Esophagus squamous epithelium (tissue), 5 donors: ENCODE measurements around the gene CAMK2D. TPM values are rescaled to one million over a fixed set of nuclear protein-coding genes. Genes with fewer than 3 reads are reported as not detected.

Experiments used
- DNase-seq: peaks from one replicate; lab custom pipeline; 2025; lab: John Stamatoyannopoulos, UW
- H3K27ac ChIP-seq, 4 donors: fragments of 200-600 bp; sonication (generic); one replicate each; pipeline ENCODE4 v1.5.1; 2016 to 2019; ENCODE audit warnings: mild to moderate bottlenecking in 1 of 4
- H3K27me3 ChIP-seq, 4 donors: fragments of 200-600 bp; sonication (generic); 1 replicate in 3 of 4; 2 replicates in 1 of 4; pipeline versions ENCODE4 v1.5.1 to v1.6.0; 2017 to 2021; ENCODE audit warnings: antibody characterized with exemption in 1 of 4
- H3K36me3 ChIP-seq, 3 donors: fragments of 200-600 bp; sonication (generic); one replicate each; pipeline ENCODE4 v1.5.1; 2016 to 2019
- H3K4me1 ChIP-seq, 3 donors: fragments of 200-600 bp; sonication (generic); one replicate each; pipeline ENCODE4 v1.5.1; 2017 to 2019
- H3K4me3 ChIP-seq, 4 donors: fragments of 200-600 bp; sonication (generic); 1 replicate in 3 of 4; 2 replicates in 1 of 4; pipeline ENCODE4 v1.5.1; 2016 to 2019; ENCODE audit warnings: mild to moderate bottlenecking in 2 of 4, moderate library complexity in 1 of 4
- H3K9me3 ChIP-seq, 3 donors: fragments of 200-600 bp; sonication (generic); one replicate each; pipeline ENCODE4 v1.5.1; 2016 to 2019
- CTCF ChIP-seq, 6 experiments: fragments of 450-650 bp in 4 of 6; fragments of 200-600 bp in 2 of 6; sonication (generic) in 2 of 6; IDR thresholded peaks; one replicate each; pipeline ENCODE4 v1.5.1; 2016 to 2019; ENCODE audit warnings: antibody characterized with exemption in 6 of 6, mild to moderate bottlenecking in 4 of 6, moderate library complexity in 4 of 6
- POLR2A ChIP-seq, 4 donors: fragments of 450-650 bp; IDR thresholded peaks; one replicate each; pipeline ENCODE4 v1.6.1; 2017; ENCODE audit warnings: antibody characterized with exemption in 4 of 4, mild to moderate bottlenecking in 4 of 4, moderate library complexity in 3 of 4
- WGBS, 2 donors: methylation state at CpG; one replicate each; pipeline ENCODE4 v1.1.5; 2018; 5-methylcytosine and 5-hydroxymethylcytosine counted together
- intact Hi-C: fragments of 100-400 bp; cut with DNase I; formaldehyde crosslinking; loops from one replicate; pipeline ENCODE4 v1.15.0; 2022
- total RNA-seq, 4 donors: library from RNA; depleted of rRNA; stranded (reverse); fragments of >200 nt; gene quantifications; one replicate each; pipeline ENCODE4 v1.1.0, GENCODE V29; 2016
- donor health status: DM: yes; HTN: yes; CAD: no.

CAMK2D gene
- total RNA-seq, 4 donors from 2014 or later: 30.7 to 47.7 (median 38.2) TPM

- intact Hi-C loops: no loop called here
- Histone ChIP-seq H3K27ac (no peak overlapping the region), H3K4me3 (no peak overlapping the region), H3K9me3 (no peaks in the 10 kb centered on the region), H3K27me3 (no peaks in the 10 kb centered on the region), H3K4me1 (peaks cover 0 to 24% (median 0%) of the 10 kb centered on the region in 3 donors), H3K36me3 (no peaks in the 10 kb centered on the region)
- DNase-seq: no peak
- TF ChIP-seq POLR2A (IDR thresholded peaks at IDR 0.05) (no peak), CTCF (IDR thresholded peaks at IDR 0.05) (no peak)
- WGBS, 2 donors: 89 to 92% methylated on average over 2 of the region's 2 CpGs
Measured at GRCh38 chr4:113730467-113731216, 30.9 kb downstream of the CAMK2D start.

- H3K4me3 ChIP-seq: no peak overlapping the region
- peaks cover 0 to 8% (median 0%) of the 10 kb centered on the region in 3 donors for H3K4me1 ChIP-seq
- H3K36me3 ChIP-seq: no peaks in the 10 kb centered on the region
- H3K27me3 ChIP-seq: no peaks in the 10 kb centered on the region
- TF ChIP-seq POLR2A (IDR thresholded peaks at IDR 0.05) (no peak), CTCF (IDR thresholded peaks at IDR 0.05) (no peak)
- no peak for DNase-seq
- no peak overlapping the region for H3K27ac ChIP-seq
- H3K9me3 ChIP-seq: no peaks in the 10 kb centered on the region
- intact Hi-C loops: no loop called here
- WGBS, 2 donors: 68 to 89% methylated on average over 1 of the region's 1 CpG
Measured at GRCh38 chr4:113727802-113728201, 33.7 kb downstream of the CAMK2D start.

GRCh38 chr4:113725963-113726362 lies 35.6 kb downstream of the CAMK2D start:
- no peak overlapping the region for H3K27ac ChIP-seq
- H3K36me3 ChIP-seq: no peaks in the 10 kb centered on the region
- H3K27me3 ChIP-seq: no peaks in the 10 kb centered on the region
- no peak for DNase-seq
- intact Hi-C loops: no loop called here
- H3K4me1 ChIP-seq: peaks cover 0 to 5% (median 0%) of the 10 kb centered on the region in 3 donors
- H3K9me3 ChIP-seq: no peaks in the 10 kb centered on the region
- WGBS, 2 donors: 82 to 90% methylated on average over 1 of the region's 1 CpG
- H3K4me3 ChIP-seq: no peak overlapping the region
- no peak for TF ChIP-seq CTCF (IDR thresholded peaks at IDR 0.05)
- TF ChIP-seq POLR2A (IDR thresholded peaks at IDR 0.05): no peak

- peaks cover 0 to 5% (median 0%) of the 10 kb centered on the region in 3 donors for H3K36me3 ChIP-seq
- H3K4me3 ChIP-seq: no peak overlapping the region
- no peaks in the 10 kb centered on the region for H3K4me1 ChIP-seq
- DNase-seq: no peak
- TF ChIP-seq POLR2A (IDR thresholded peaks at IDR 0.05) (no peak), CTCF (IDR thresholded peaks at IDR 0.05) (no peak)
- WGBS, 2 donors: 70% methylated on average over 1 of the region's 1 CpG; no CpG with 5 or more reads in 1 of the 2 donors
- no peak overlapping the region for H3K27ac ChIP-seq
- intact Hi-C loops: no loop called here
- no peaks in the 10 kb centered on the region for H3K27me3 ChIP-seq
- no peaks in the 10 kb centered on the region for H3K9me3 ChIP-seq
Measured at GRCh38 chr4:113718252-113718651, 43.3 kb downstream of the CAMK2D start.

- DNase-seq: no peak
- 77 to 84% methylated on average over 1 of the region's 1 CpG for WGBS, 2 donors
- intact Hi-C loops: no loop called here
Measured at GRCh38 chr4:113711883-113712662, 49.5 kb downstream of the CAMK2D start.

More at GRCh38 chr4:113711883-113712662, 49.5 kb downstream of the CAMK2D start:
- Histone ChIP-seq H3K27me3 (no peaks in the 10 kb centered on the region), H3K27ac (no peak overlapping the region), H3K4me3 (no peak overlapping the region), H3K36me3 (peaks cover 0 to 5% (median 0%) of the 10 kb centered on the region in 3 donors), H3K9me3 (no peaks in the 10 kb centered on the region), H3K4me1 (no peaks in the 10 kb centered on the region)
- no peak for TF ChIP-seq CTCF (IDR thresholded peaks at IDR 0.05)
- TF ChIP-seq POLR2A (IDR thresholded peaks at IDR 0.05): no peak
